Subcutaneous abdominal adipose tissue (tissue), 5 donors: ENCODE measurements around the gene OFD1.

ENCODE experiments used
- H3K27ac ChIP-seq: one replicate; pipeline ENCODE4 v1.7.0; 2013; ENCODE audit warnings: low read depth, mild to moderate bottlenecking, inconsistent platforms, low read length, moderate library complexity
- H3K27me3 ChIP-seq, 5 donors: one replicate each; pipeline ENCODE4 v1.7.0; 2013; ENCODE audit warnings: low read length in 5 of 5, inconsistent platforms in 1 of 5; ENCODE audit not compliant: control insufficient read depth in 5 of 5, insufficient read depth in 4 of 5
- H3K36me3 ChIP-seq, 5 donors: one replicate each; pipeline ENCODE4 v1.7.0; 2013; ENCODE audit warnings: low read length in 5 of 5; ENCODE audit not compliant: control insufficient read depth in 5 of 5, insufficient read depth in 5 of 5
- H3K4me1 ChIP-seq, 5 donors: one replicate each; pipeline ENCODE4 v1.7.0; 2013; ENCODE audit warnings: low read length in 5 of 5, mild to moderate bottlenecking in 3 of 5, moderate library complexity in 1 of 5; ENCODE audit not compliant: control insufficient read depth in 5 of 5, insufficient read depth in 5 of 5
- H3K4me3 ChIP-seq, 5 donors: one replicate each; pipeline ENCODE4 v1.7.0; 2013; ENCODE audit warnings: low read length in 5 of 5, low read depth in 1 of 5
- H3K9ac ChIP-seq, 5 donors: one replicate each; pipeline ENCODE4 v1.7.0; 2013; ENCODE audit warnings: low read length in 5 of 5, mild to moderate bottlenecking in 4 of 5, moderate library complexity in 3 of 5
- H3K9me3 ChIP-seq, 5 donors: one replicate each; pipeline ENCODE4 v1.7.0; 2013; ENCODE audit warnings: low read length in 5 of 5; ENCODE audit not compliant: control insufficient read depth in 5 of 5
- donor health status: healthy.
- donor health status: healthy.
- donor health status: healthy.
- donor health status: healthy.
- donor health status: healthy.

OFD1 gene

GRCh38 chrX:13803116-13803515 lies 68.6 kb downstream of the OFD1 start:
- Histone ChIP-seq H3K4me1 (no peaks in the 10 kb centered on the region), H3K9ac (no peak overlapping the region), H3K36me3 (no peaks in the 10 kb centered on the region), H3K9me3 (peaks cover 0 to 4% (median 4%) of the 10 kb centered on the region in 5 donors), H3K27me3 (peaks cover 0 to 21% (median 2%) of the 10 kb centered on the region in 5 donors), H3K27ac (no peak overlapping the region), H3K4me3 (no peak overlapping the region)

GRCh38 chrX:13805241-13805640 lies 70.7 kb downstream of the OFD1 start:
- no peak overlapping the region for H3K27ac ChIP-seq
- no peaks in the 10 kb centered on the region for H3K36me3 ChIP-seq
- no peaks in the 10 kb centered on the region for H3K4me1 ChIP-seq
- H3K4me3 ChIP-seq = no peak overlapping the region
- H3K9ac ChIP-seq = no peak overlapping the region
- H3K27me3 ChIP-seq = peaks cover 0 to 20% (median 2%) of the 10 kb centered on the region in 5 donors
- H3K9me3 ChIP-seq = peaks cover 0 to 2% (median 0%) of the 10 kb centered on the region in 5 donors

- no peaks in the 10 kb centered on the region for H3K9me3 ChIP-seq
- H3K27ac ChIP-seq = no peak overlapping the region
- no peaks in the 10 kb centered on the region for H3K4me1 ChIP-seq
- H3K36me3 ChIP-seq = no peaks in the 10 kb centered on the region
- no peak overlapping the region for H3K4me3 ChIP-seq
- no peak overlapping the region for H3K9ac ChIP-seq
- peaks cover 2 to 15% (median 5%) of the 10 kb centered on the region in 5 donors for H3K27me3 ChIP-seq
These were observed 73.7 kb downstream of the OFD1 start for GRCh38 chrX:13808293-13808692.

- Histone ChIP-seq H3K36me3 (no peaks in the 10 kb centered on the region), H3K4me1 (no peaks in the 10 kb centered on the region), H3K9me3 (no peaks in the 10 kb centered on the region), H3K27me3 (peaks cover 2 to 12% (median 5%) of the 10 kb centered on the region in 5 donors), H3K9ac (no peak overlapping the region), H3K4me3 (no peak overlapping the region), H3K27ac (no peak overlapping the region)
These were observed 74.3 kb downstream of the OFD1 start for GRCh38 chrX:13808865-13809264.

- no peak overlapping the region for H3K27ac ChIP-seq
- no peaks in the 10 kb centered on the region for H3K36me3 ChIP-seq
- peaks cover 3 to 18% (median 6%) of the 10 kb centered on the region in 5 donors for H3K27me3 ChIP-seq
- no peaks in the 10 kb centered on the region for H3K9me3 ChIP-seq
- no peak overlapping the region for H3K9ac ChIP-seq
- no peaks in the 10 kb centered on the region for H3K4me1 ChIP-seq
- no peak overlapping the region for H3K4me3 ChIP-seq
These were observed 81.1 kb downstream of the OFD1 start for GRCh38 chrX:13815664-13816063.

- Histone ChIP-seq H3K36me3 (no peaks in the 10 kb centered on the region), H3K27ac (no peak overlapping the region), H3K27me3 (peaks cover 0 to 18% (median 6%) of the 10 kb centered on the region in 5 donors), H3K4me3 (no peak overlapping the region), H3K9ac (no peak overlapping the region), H3K4me1 (no peaks in the 10 kb centered on the region), H3K9me3 (no peaks in the 10 kb centered on the region)
These were observed 81.6 kb downstream of the OFD1 start for GRCh38 chrX:13816176-13816575.

GRCh38 chrX:13816643-13817627 lies 82.4 kb downstream of the OFD1 start, which contains the start of gene GPM6B:
Gene GPM6B (minus strand): TSS chrX:13817093. CDS start chrX:13816904, 189 bp downstream.
- H3K27ac ChIP-seq = no peak within 1 kb of the TSS
- H3K4me3 ChIP-seq = no peak within 1 kb of the TSS
- no peaks in the 10 kb centered on the region for H3K36me3 ChIP-seq
- H3K27me3 ChIP-seq = peaks cover 0 to 18% (median 6%) of the 10 kb centered on the region in 5 donors
- no peak within 1 kb of the TSS for H3K9ac ChIP-seq
- H3K9me3 ChIP-seq = no peaks in the 10 kb centered on the region
- no peaks in the 10 kb centered on the region for H3K4me1 ChIP-seq
